NCI-H1436 (cell line): ENCODE measurements around the gene PPBP.

Source experiments
- DNase-seq: peaks from one replicate; lab custom pipeline; 2025; lab: John Stamatoyannopoulos, UW

PPBP gene

GRCh38 chr4:73948291-73948690, 39.7 kb downstream of the PPBP start:
- DNase-seq: no peak

GRCh38 chr4:73947239-73947985, 40.6 kb downstream of the PPBP start:
- DNase-seq: no peak

DNA sequence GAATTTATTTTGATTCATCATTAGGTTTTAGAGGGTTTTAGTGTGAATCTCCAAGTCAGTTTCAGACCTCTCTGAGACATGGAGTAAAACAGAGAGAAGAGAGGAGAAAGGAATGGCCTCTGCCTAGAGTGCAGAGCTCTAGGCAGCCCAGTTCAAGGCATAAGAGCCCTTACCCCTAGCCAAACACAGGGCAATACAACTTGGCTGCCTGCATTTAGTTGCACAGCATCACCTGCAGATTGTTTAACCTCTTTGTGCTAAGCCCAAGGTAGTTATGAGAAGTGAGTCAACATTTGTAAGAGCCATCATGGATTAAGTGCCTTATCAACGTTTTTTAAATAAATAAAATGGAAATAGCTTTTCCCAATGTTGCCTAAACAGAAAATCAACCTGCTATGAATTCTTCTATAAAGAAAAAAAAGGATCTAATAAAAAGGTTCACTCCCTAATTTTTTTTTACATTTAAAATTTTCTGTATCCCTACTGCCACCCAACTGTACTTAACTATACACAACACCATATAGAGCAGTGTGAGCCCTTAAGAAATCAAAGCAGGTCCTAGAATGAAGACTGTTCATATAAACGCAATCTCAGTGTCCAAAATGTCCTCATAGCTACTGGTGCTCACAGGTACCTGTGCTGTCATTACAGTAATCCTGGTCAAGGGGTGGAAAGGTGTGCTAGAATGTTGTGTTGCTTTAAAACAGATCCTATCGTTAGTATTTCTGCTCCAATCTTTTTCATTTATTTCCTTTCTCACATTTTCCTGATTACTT, 42.1 kb downstream of the PPBP start:
- no peak for DNase-seq

DNA sequence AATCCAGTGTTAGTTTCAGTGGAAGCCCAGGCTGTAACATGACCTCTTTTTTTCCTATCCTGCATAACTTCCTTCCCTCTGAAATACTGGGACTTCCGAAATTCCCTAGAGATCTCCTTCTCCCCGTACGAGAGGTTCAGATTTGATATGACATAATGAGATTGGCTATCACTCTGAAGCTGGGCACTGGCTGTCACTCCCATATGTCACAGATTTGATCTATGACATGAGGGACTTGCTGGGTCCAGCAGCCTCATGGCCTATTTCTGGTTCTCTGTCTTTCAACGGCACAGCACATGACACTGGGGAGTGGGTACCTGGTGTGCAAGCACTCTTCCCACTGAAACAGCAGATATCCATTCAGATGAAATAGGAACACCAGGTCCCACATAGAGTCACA, 42.9 kb downstream of the PPBP start:
- no peak for DNase-seq

GRCh38 chr4:73944061-73944875, 43.7 kb downstream of the PPBP start:
- no peak for DNase-seq

DNA sequence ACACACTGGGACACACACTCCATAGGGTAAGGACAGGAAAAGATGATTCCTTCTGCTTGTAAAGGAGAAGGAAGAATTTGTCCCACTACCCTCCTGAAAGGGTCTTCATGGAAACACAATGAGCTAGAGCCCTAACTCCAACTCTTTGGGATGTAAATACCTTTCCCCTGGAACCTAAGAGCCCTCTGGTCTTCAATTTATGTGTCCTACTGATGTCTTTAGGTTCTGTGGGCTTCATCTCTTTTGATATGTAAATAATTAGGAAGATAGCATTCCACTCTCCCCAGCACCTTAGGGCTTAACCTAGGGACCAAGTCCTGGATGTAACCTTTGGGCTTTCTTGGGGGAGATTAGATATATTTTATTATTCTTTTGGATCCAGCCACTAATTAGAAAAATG, 44.4 kb downstream of the PPBP start:
- DNase-seq: no peak

DNA sequence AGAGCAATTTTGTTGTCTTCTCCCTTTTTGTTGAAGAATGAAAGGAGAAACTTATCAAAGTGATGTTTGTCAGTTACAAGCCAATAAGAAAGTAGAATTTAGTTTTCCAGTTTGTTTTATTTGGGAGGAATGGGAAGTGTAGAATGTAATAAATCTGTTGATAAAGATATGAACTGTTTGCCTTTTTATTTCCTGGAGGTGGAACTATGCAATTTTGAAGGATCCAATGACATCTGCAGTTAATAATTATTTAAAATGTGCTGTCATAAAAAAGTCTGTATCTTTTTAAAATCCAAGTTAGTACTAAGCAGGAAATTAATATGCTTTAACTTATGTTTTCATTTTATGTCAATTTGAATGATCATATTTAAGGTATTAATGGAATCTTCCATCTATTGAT, 51.0 kb downstream of the PPBP start:
- DNase-seq: no peak
